Muscle layer of colon (tissue), 2 donors: ENCODE data around the gene CCDC110.
A peak's percentile ranks its signal among the peaks of the same experiment; 100 is the strongest.

Source experiments
- H3K27ac ChIP-seq: one replicate; pipeline ENCODE4 v1.7.0; 2013; ENCODE audit warnings: low read depth, mild to moderate bottlenecking, low read length, moderate library complexity
- H3K27me3 ChIP-seq, 2 donors: one replicate each; pipeline ENCODE4 v1.7.0; 2013; ENCODE audit warnings: low read length in 2 of 2, mild to moderate bottlenecking in 2 of 2; ENCODE audit not compliant: insufficient read depth in 2 of 2, control insufficient read depth in 1 of 2
- H3K36me3 ChIP-seq: one replicate; pipeline ENCODE4 v1.7.0; 2013; ENCODE audit warnings: mild to moderate bottlenecking, low read length; ENCODE audit not compliant: insufficient read depth
- H3K4me1 ChIP-seq: one replicate; pipeline ENCODE4 v1.7.0; 2013; ENCODE audit warnings: mild to moderate bottlenecking, low read length; ENCODE audit not compliant: insufficient read depth
- H3K4me3 ChIP-seq, 2 donors: one replicate each; pipeline ENCODE4 v1.7.0; 2013; ENCODE audit warnings: low read length in 2 of 2, low read depth in 1 of 2, mild to moderate bottlenecking in 1 of 2, moderate library complexity in 1 of 2
- H3K9ac ChIP-seq: one replicate; pipeline ENCODE4 v1.7.0; 2013; ENCODE audit warnings: low read length
- H3K9me3 ChIP-seq: one replicate; pipeline ENCODE4 v1.7.0; 2013; ENCODE audit warnings: mild to moderate bottlenecking, low read length
- donor health status: abdominal sarcoma.
- donor health status: Adenocarcinoma of cecum.

The CCDC110 gene

GRCh38 chr4:185411849-185412248 lies 59.7 kb downstream of the CCDC110 start:
- Histone ChIP-seq H3K27ac (no peak overlapping the region), H3K36me3 (peaks cover 37% of the 10 kb centered on the region), H3K9ac (no peak overlapping the region), H3K4me1 (peaks cover 6% of the 10 kb centered on the region), H3K9me3 (no peaks in the 10 kb centered on the region), H3K4me3 (no peak overlapping the region), H3K27me3 (no peaks in the 10 kb centered on the region)

- H3K4me1 ChIP-seq, result peaks cover 6% of the 10 kb centered on the region
- no peak overlapping the region for H3K9ac ChIP-seq
- H3K27me3 ChIP-seq, result no peaks in the 10 kb centered on the region
- H3K9me3 ChIP-seq, result no peaks in the 10 kb centered on the region
- H3K27ac ChIP-seq, result no peak overlapping the region
- peaks cover 47% of the 10 kb centered on the region for H3K36me3 ChIP-seq
- H3K4me3 ChIP-seq, result no peak overlapping the region
These were observed 63.1 kb downstream of the CCDC110 start for GRCh38 chr4:185408432-185408831.

- no peak overlapping the region for H3K27ac ChIP-seq
These were observed 66.1 kb downstream of the CCDC110 start for GRCh38 chr4:185405296-185405999.

GRCh38 chr4:185404031-185404430 lies 67.5 kb downstream of the CCDC110 start:
- Histone ChIP-seq H3K9me3 (no peaks in the 10 kb centered on the region), H3K4me3 (no peak overlapping the region), H3K4me1 (no peaks in the 10 kb centered on the region), H3K36me3 (peaks cover 65% of the 10 kb centered on the region), H3K27me3 (no peaks in the 10 kb centered on the region), H3K9ac (no peak overlapping the region), H3K27ac (no peak overlapping the region)

More at GRCh38 chr4:185405296-185405999, 66.1 kb downstream of the CCDC110 start:
- H3K9me3 ChIP-seq, result no peaks in the 10 kb centered on the region
- H3K4me3 ChIP-seq, result no peak overlapping the region
- no peak overlapping the region for H3K9ac ChIP-seq
- no peaks in the 10 kb centered on the region for H3K27me3 ChIP-seq
- H3K4me1 ChIP-seq, result no peaks in the 10 kb centered on the region
- peaks cover 60% of the 10 kb centered on the region for H3K36me3 ChIP-seq

DNA sequence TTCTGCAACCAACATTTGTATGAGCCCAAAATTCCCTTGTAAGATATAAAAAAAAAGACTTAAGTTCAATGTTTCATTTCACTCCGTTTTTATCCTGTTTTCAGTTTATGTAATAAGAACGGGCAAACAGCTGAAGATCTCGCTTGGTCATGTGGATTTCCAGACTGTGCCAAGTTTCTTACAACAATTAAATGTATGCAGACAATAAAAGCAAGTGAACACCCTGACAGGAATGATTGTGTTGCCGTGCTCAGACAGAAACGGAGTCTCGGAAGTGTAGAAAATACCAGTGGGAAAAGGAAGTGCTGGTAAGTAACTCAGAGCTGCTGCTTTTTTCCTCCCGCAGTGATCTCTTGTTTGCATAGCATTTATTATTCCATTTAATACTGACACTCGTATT lies 72.1 kb downstream of the CCDC110 start:
- Histone ChIP-seq H3K9me3 (no peaks in the 10 kb centered on the region), H3K4me1 (peaks cover 8% of the 10 kb centered on the region), H3K27ac (no peak overlapping the region), H3K27me3 (no peaks in the 10 kb centered on the region), H3K9ac (no peak overlapping the region), H3K36me3 (peaks cover 41% of the 10 kb centered on the region), H3K4me3 (no peak overlapping the region)

DNA sequence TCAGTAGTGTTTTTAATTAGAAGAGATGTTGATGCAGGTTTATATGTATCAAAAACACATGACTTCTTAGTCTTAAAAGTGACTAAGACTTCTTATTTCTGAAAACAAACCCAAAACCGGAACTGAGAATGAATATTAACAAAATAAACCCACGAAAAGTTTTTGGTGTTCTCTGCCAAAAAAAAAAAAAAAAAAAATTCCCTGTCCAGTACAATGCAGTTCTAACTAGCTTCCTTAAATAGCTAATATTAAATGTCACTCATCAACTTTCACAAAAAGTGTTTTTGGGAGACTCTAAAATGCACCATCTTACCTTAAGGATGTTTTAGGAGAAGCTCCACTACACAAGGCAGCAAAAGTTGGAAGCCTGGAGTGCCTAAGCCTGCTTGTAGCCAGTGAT lies 72.9 kb downstream of the CCDC110 start:
- Histone ChIP-seq H3K9me3 (no peaks in the 10 kb centered on the region), H3K27ac (no peak overlapping the region), H3K9ac (no peak overlapping the region), H3K27me3 (no peaks in the 10 kb centered on the region), H3K4me3 (no peak overlapping the region), H3K4me1 (peaks cover 9% of the 10 kb centered on the region), H3K36me3 (peaks cover 41% of the 10 kb centered on the region)

- Histone ChIP-seq H3K9ac (peak within 1 kb of the TSS; percentile 62), H3K27ac (peak within 1 kb of the TSS; percentile 95), H3K27me3 (no peaks in the 10 kb centered on the region), H3K9me3 (no peaks in the 10 kb centered on the region), H3K4me3 (peak within 1 kb of the TSS; percentile 67 to 91), H3K36me3 (peaks cover 31% of the 10 kb centered on the region), H3K4me1 (peaks cover 9% of the 10 kb centered on the region)
These were observed 74.7 kb downstream of the CCDC110 start, which contains the start of gene ANKRD37 for GRCh38 chr4:185396724-185397385. Gene ANKRD37 (plus strand): TSS chr4:185396841. CDS start chr4:185396924, 83 bp downstream.

DNA sequence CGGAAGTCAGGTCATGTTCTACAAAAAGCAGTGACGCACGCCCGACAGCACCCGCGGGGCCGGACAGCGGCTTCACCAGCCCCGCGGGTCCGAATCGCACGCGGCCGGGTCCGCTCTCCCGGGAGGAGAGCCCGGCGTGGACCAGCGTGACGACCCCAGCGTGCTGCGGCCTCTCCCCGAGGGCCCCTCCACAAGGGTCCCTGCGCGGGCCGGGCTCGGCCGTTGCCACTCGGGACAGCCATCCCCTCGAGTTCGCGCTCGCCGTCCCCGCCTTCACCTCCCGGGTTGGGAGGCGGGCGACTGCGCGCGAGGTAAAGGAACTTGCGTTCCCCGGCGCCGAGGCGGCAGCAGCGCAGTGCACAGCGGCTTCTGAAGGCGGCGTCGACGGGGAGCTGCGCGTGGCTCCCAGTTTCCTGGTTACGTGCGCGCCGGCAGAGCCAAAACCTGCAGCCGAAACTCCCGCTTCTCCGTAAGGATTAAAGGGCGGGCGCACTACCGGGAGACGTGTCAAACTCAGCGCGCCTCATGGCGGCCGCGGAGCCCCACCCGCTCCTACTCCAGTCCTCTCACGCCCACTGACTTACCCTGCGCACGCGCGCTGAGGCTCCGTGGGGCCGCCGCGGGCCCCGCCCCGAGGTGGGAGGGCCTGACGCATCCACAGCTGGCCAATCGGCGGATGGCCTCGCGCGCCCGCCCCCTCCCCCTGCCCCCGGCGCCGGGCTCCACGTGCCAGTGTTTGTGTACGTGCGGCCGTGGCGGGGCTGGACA lies 75.4 kb downstream of the CCDC110 start:
- Histone ChIP-seq H3K4me1 (peaks cover 9% of the 10 kb centered on the region), H3K9ac (peak overlapping the region; percentile 62), H3K4me3 (peak overlapping the region; percentile 67 to 91)

DNA sequence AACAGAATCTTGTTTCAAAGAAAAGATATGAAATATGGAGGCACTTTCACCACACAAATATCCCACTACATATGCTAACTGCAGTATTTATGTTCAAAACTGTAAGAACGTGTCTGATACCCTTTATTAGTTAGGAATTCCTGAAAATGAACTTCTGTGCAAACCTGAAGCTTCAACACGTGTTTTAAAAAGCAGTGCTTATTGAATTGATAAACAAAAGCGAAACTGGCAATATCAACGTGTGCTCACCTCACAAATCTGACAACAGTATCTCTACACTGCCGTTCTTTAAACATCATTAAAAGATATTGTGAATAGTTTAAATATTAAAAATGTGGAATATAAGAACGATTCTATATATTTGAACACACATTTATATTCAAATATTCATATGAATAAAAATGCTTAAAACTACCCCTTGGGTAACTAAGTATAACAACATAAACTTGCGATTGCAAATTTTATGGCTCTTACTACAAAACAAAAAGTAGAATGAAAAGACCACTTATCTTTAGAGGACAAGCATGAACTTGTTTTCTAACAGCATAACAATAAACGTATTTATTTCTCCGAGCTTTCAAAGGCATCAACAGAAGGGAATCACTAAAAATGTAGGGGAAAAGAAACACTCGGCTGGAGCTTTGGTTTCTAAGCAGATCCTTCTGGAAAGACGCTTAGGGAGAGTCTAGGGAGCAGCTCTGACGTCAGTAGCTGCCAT lies 76.1 kb downstream of the CCDC110 start, which contains the start of gene LRP2BP:
Gene LRP2BP (minus strand): TSS at position 687 of the 718 bp plus-strand sequence. CDS start 17,738 bp downstream, outside the sequence.
- Histone ChIP-seq H3K27me3 (no peaks in the 10 kb centered on the region), H3K36me3 (peaks cover 16% of the 10 kb centered on the region)

More for the DNA sequence above, 75.4 kb downstream of the CCDC110 start:
- Histone ChIP-seq H3K27ac (peak overlapping the region; percentile 95), H3K27me3 (no peaks in the 10 kb centered on the region), H3K36me3 (peaks cover 24% of the 10 kb centered on the region), H3K9me3 (no peaks in the 10 kb centered on the region)

More for the DNA sequence above, 76.1 kb downstream of the CCDC110 start, which contains the start of gene LRP2BP:
- Histone ChIP-seq H3K4me3 (peak within 1 kb of the TSS; percentile 67 to 91), H3K4me1 (peaks cover 9% of the 10 kb centered on the region), H3K9me3 (no peaks in the 10 kb centered on the region), H3K27ac (peak within 1 kb of the TSS; percentile 95), H3K9ac (peak within 1 kb of the TSS; percentile 62)
